GM21515 (cell line): ENCODE results near the gene ZNF787.
A peak's percentile ranks its signal among the peaks of the same experiment; 100 is the strongest.

ENCODE experiments used
- ATAC-seq: cut with Tn5 transposase; IDR thresholded peaks from one replicate; pipeline ENCODE4 v1.9.1; 2021; ENCODE audit not compliant: unreplicated experiment

The ZNF787 gene

GRCh38 chr19:56144376-56144775 is 23.3 kb upstream of the ZNF787 start:
- ATAC-seq: no peak

GRCh38 chr19:56142897-56143434 is 21.9 kb upstream of the ZNF787 start:
- ATAC-seq: no peak

GRCh38 chr19:56142087-56142787 is 21.1 kb upstream of the ZNF787 start:
- no peak for ATAC-seq

GRCh38 chr19:56141417-56141993 is 20.4 kb upstream of the ZNF787 start:
- ATAC-seq: no peak

- peak; percentile 89 for ATAC-seq
Measured at GRCh38 chr19:56140583-56141416, 19.7 kb upstream of the ZNF787 start, which contains the start of gene ZNF444. ZNF444 (plus strand) TSS chr19:56141287; CDS start chr19:56146912, 5,625 bp downstream.

- no peak for ATAC-seq
Measured at GRCh38 chr19:56139847-56140582, 18.9 kb upstream of the ZNF787 start.

- ATAC-seq: no peak
Measured at GRCh38 chr19:56138069-56138468, 17.0 kb upstream of the ZNF787 start.

- ATAC-seq: no peak
Measured at GRCh38 chr19:56137405-56137804, 16.3 kb upstream of the ZNF787 start.

GRCh38 chr19:56136362-56136761 is 15.3 kb upstream of the ZNF787 start:
- no peak for ATAC-seq

- no peak for ATAC-seq
Measured at GRCh38 chr19:56134654-56134921, 13.5 kb upstream of the ZNF787 start.

GRCh38 chr19:56133858-56134653 is 13.0 kb upstream of the ZNF787 start:
- no peak for ATAC-seq

- ATAC-seq: no peak
Measured at GRCh38 chr19:56132316-56132822, 11.3 kb upstream of the ZNF787 start.

- no peak for ATAC-seq
Measured at GRCh38 chr19:56131651-56132050, 10.6 kb upstream of the ZNF787 start.

GRCh38 chr19:56130006-56130405 is 8.9 kb upstream of the ZNF787 start:
- ATAC-seq: no peak

GRCh38 chr19:56126983-56127780 is 6.1 kb upstream of the ZNF787 start:
- no peak for ATAC-seq

GRCh38 chr19:56125806-56126590 is 4.9 kb upstream of the ZNF787 start:
- ATAC-seq: no peak

- no peak for ATAC-seq
Measured at GRCh38 chr19:56124578-56124977, 3.5 kb upstream of the ZNF787 start.

- no peak for ATAC-seq
Measured at GRCh38 chr19:56123266-56123891, 2.3 kb upstream of the ZNF787 start.
